HG03565 (cell line): Measurements from ENCODE around the gene TRIB2.

Experiments used
- ATAC-seq: cut with Tn5 transposase; IDR thresholded peaks from one replicate; pipeline ENCODE4 v1.9.1; 2021; ENCODE audit warnings: mild to moderate bottlenecking, moderate library complexity; ENCODE audit not compliant: unreplicated experiment

TRIB2 gene

DNA sequence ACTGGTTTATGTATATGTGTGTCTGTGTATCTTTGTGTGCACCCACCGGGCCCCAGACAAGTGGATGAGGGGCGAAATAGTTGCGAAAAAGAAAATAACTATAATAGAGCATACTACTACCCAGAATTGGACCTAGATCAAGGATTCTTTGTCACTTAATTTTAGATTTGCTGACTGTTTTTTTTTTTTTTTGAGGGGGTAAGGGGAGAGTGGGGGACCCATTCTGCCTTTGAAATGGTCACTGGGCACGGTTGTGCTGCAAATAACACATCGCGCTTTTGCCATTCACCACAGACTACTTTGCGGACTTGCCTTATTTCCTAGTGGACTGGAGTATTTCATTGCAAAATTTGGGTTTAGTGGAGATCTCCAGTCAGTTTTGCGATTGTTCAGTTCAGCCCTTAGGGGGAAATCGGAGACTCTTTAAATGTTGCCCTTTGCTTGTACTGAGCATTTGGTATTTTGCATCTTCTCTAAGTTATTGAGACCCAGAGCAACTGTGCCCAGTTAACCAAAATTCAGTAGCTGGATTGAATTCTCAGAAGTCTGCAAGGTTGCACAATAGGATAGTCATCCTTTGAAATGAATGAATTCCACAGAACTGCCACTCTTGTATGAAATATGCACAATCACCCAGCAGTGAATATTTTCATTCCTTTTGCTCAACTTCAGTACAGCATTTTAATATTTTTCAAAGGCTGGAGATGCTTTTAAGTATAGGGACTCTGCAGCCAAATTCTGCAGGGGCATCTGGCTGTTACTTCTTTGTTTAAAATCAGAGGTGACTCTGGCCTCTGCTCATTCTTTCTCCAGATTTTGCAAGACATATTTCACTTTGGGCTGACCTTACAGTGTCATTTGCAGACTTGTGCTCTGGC, 2.9 kb downstream of the TRIB2 start:
- ATAC-seq: no peak

- ATAC-seq: no peak
Measured at GRCh38 chr2:12720278-12720620, 3.5 kb downstream of the TRIB2 start.

DNA sequence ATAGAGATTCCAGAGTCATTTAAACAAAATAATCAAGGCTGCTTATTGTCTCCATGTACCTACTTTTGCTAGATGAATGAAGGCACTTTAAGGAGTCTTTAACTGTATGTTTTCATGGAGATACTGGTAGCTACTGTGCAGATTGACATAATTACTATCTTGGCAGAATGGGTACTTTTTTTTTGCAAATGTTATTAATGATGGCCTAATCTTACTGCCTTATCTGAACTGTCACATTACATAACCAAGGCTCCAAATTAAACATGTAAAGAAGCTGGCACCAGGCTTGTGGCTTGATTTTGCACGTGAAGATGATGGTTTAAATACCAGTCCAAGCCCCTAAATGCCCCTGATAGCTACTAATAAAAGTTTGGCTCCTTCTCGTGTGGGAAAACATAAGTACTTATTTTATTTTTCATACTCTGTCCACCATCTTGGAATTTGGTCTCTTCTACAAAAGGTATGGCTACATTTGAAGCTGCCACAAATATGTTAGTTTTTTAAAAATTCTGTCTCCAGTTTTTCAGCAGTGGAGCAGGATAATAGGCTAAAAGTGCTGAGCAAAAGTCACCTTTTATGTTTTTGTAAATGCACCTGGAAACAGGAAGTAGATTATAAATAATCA, 4.1 kb downstream of the TRIB2 start:
- no peak for ATAC-seq

GRCh38 chr2:12721566-12722446, 5.1 kb downstream of the TRIB2 start:
- peak; percentile 34 for ATAC-seq

GRCh38 chr2:12722447-12723316, 5.9 kb downstream of the TRIB2 start:
- no peak for ATAC-seq

DNA sequence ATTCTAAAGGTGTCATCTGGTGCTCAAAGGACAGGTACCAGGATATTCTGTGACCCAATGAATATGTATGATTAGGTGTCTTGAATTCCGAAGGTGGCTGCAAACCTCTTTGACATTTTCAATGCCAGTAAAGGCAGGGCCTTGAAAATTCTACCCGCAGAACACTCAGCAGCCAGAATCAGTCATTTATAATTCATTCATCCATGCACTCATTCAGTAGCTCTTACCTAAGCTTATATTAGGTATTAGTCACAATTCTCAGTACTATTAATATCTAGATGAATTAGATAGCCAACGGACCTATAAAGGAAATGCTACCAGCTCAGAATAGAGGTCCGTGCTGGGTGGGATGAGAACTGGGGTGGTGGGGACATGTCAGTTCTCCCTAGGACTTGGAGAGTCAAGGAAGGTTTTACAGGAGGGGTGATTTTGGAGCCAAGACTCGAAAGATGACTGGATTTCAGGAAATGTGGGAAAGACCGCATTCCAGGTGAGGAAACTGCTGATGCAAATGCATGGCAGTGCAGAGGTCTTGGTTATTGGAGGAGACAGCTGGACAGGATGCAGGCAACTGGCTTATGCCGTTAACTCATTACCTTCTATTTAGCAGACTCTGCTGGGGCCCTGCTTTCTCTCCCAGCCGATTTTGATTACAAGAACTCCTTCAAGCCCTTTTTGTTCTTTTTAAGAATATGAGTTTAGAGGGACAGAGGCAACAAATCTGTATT, 7.2 kb downstream of the TRIB2 start:
- no peak for ATAC-seq

DNA sequence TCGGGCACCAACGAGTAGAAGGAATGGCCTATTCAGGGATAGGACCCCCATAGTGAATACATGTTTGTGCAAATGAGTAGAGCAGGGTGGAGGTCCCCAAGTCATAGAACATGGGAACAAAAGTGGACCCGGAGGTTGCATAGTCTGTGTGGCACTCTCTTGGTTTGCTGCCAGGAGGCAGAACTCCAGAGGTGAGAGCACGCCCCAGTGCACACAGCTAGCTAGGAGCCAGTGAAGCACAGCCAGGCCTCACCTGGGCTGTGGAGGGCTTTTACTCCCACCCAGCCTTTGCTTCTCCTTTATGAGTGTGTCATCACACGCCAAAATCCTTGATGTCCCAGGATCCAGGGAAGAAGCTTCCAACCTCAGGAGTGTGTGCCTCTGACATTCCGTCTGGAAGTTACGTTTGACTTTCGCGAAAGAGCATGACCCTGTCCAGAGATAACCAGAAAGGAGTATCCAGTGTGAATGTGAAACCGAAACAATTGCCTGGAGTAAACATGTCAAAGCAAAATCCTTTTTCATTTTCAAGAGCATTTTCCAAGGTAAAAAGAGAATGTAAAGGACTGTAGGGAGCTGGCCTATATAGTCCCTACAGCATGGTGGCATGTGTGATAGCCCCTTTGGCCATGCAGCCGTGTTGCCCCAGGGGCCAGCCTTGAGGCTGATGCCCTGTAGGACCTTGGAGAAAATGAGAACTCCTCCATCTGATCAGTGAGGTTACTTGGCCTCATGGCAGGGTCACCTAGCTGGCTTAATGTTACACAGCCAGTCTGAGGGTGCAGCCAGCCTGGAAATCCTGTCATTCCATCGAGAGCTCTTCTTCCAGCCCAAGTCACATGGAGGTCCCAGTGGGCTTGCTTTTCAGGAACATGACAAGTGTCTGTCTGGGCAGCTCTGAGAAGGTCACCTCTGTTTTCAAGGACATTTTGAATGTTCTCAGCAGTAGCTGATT, 8.8 kb downstream of the TRIB2 start:
- ATAC-seq: no peak

DNA sequence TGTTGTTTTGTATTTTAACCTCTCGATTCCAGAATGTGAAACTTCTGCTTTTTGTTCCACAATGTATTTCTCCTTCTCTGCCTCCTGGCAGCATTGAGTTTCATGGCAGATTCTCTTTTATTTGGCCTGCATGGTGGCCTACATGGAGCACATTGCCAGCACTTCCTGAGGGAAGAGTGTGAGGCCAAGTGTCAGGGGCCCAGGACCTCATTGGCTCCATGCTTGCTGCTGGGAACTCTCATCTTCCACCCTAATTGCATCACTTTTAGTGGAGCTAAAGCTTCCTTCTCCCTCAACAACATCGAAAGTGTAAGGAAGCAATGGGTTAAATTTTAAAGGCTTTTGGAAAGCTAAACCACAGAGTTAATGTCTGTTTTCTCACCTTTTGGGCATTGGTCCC, 9.5 kb downstream of the TRIB2 start:
- no peak for ATAC-seq

GRCh38 chr2:12727065-12727464, 10.3 kb downstream of the TRIB2 start:
- no peak for ATAC-seq

DNA sequence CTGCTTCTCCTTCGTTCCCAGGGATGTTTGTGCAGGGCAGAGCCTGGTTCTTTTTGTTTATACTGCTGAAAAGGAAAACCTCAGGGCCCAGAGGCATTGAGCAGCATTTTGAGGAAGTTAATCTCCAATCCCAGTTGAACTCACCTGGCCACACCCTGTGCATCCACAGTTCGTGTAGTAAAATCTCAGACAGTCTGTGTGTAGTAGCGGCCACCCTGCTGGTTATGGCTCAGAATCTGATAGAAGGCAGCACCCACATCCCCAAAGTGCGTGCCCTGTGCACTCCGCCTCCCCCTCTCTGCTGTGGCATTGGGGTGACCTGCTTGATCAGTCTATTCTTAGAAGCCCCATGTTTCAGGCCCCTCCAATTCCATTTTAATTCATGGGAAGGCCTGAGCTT, 10.9 kb downstream of the TRIB2 start:
- ATAC-seq: no peak

- ATAC-seq: peak; percentile 85
Measured at GRCh38 chr2:12728221-12728777, 11.6 kb downstream of the TRIB2 start.

DNA sequence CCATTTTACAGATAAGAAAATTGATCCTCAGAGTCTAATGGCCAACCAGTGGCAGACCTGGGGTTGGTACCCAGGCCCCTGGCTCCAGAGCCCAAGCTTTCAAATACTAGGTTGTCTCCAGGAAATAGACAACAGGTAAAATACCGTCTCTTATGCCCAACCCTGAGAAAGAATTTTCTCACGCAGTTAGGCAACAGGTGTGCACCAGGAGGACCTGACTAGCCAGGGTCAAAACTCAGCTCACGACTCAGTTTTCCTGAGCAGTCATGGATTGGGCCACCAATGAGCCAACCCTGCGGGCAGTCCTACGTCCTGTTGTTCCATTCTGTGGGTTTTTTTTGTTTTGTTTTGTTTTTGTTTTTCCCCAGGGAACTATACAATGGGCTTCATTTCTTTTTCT, 13.5 kb downstream of the TRIB2 start:
- no peak for ATAC-seq

DNA sequence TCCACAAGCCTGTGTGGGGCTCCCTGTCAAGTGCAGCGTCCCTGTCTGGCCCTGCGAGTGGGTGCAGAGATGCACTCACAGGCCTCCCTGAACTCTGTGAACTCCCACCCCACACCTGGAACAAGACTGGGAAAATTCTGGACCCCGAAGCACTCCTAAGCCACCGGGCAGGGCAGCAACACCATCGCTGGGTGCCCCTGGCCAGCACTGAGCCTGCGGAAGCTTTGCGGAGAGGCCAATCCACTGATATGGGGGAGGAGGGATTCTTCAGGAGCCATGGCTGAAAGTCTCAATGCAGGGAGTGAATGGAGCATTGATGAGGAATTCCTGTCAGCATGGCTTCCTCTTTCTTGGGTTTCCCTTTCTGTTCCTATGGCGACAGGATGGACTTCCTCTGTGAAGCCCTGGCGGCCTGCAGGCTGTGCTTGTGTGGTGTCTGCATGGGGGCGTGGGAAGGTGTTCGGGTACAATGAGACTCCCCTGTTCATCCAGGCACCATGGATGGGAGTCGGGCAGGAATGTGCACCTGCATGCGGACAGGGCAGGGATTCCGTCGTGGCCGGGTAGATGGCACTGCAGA, 15.1 kb downstream of the TRIB2 start:
- ATAC-seq: no peak

GRCh38 chr2:12732651-12733050, 15.9 kb downstream of the TRIB2 start:
- ATAC-seq: no peak

DNA sequence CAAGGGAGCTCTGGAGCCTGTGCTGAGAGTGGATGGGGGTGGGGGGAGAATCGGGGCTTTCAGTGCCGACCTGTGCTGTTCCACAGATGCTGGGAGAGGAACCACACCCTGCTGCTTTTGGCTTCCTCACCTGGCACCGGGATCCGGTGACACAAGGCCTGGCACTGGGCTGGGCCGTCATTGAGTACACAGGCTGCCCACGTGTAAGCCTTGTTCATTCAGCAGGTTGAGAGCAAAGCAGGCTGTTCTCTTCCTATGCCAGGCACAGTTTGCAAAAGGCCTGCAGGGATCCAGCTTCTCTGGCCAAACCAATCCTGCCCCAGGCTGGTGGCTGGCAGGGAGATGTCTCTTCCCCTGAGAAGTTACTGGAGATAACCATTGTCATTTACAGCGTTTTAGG, 17.1 kb downstream of the TRIB2 start:
- ATAC-seq: no peak

DNA sequence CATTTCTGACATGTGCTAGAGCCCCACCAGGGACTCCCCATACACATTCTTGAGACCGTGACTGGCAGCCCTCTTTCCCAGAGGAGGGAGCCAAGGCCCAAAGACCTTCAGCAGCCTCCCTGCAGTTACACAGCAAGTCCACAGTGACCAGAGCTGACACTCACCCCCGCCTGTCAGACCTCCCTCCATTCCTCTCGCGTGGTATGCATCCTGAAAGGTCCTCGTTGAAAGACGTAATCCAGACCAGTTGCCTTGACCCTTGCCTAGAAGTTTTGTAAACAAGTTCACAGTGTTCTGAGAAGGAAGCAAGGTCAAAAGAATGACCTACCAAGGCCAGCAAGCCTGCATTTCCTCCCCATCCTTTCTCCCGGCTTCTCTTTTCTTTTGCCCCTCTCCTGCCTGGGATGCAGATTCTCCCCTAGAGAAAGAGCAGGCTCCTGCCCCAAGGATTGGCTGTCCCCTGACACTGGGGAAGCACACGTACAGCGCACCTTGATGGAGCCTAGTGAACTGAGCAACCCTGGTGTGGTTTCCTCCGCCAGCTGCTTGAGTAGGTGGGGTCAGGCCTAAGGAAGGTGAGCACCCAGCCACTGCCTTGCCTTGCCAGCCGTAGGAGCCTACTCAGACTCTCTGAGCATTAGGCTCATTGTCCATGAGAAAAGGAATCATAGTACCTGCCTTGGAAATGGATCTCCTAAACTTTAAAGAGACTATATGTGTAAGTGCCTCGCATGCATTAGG, 18.3 kb downstream of the TRIB2 start:
- no peak for ATAC-seq

- no peak for ATAC-seq
Measured at GRCh38 chr2:12737297-12737696, 20.6 kb downstream of the TRIB2 start.
